ENCODE results near the gene PAPOLB. TPM values are rescaled to one million over a fixed set of nuclear protein-coding genes. Genes with fewer than 3 reads are reported as not detected.

The PAPOLB gene
- total and polyA plus RNA-seq, 10 of the 15 experiments (the other 5 are each of a cell fraction or from before 2014, with no cell fraction given) = 0.01 TPM; not detected in 9

GRCh38 chr7:4851459-4852422 is 10.1 kb downstream of the PAPOLB start:
- no peak overlapping the region for H3K27ac ChIP-seq (ENCODE audit: control insufficient read depth, insufficient read depth)
- no peak overlapping the region for H2AFZ ChIP-seq (ENCODE audit: control insufficient read depth, low read depth, low read length)
- 50% methylated on average over 6 of the region's 6 CpGs for WGBS (ENCODE audit: insufficient coverage, insufficient replicate concordance, low lambda C conversion rate, missing lambda C conversion rate)
- ATAC-seq = no peak
- in situ Hi-C loops (cut with MboI) (no loop called here), intact Hi-C loops (cut with micrococcal nuclease; ENCODE audit: unreplicated experiment) (no loop called here)
- H3K4me2 ChIP-seq (ENCODE audit: control insufficient read depth, insufficient read depth) = no peak overlapping the region
- BruUV-seq (replicated peaks) = no TSS peak
- no peak for TF ChIP-seq SRF (IDR thresholded peaks at IDR 0.05; ENCODE audit: low read depth in 2 of 2, low read length in 2 of 2)
- TF ChIP-seq LARP7 (IDR thresholded peaks at IDR 0.05) = no peak
- no peak for TF ChIP-seq SUPT20H (IDR thresholded peaks at IDR 0.05; ENCODE audit: borderline replicate concordance, control insufficient read depth, low read depth, low read length)
- no peak for TF ChIP-seq POU2F2 (IDR thresholded peaks at IDR 0.05; ENCODE audit: borderline replicate concordance, low read depth, low read length)
- TF ChIP-seq BACH1 (IDR thresholded peaks at IDR 0.05; ENCODE audit: borderline replicate concordance) = no peak
- TF ChIP-seq RAD21 (IDR thresholded peaks at IDR 0.05; ENCODE audit: insufficient read depth, low read depth, low read length) = no peak
- TF ChIP-seq RELB (IDR thresholded peaks at IDR 0.05; ENCODE audit: low read depth) = no peak
- TF ChIP-seq PBX3 (IDR thresholded peaks at IDR 0.05; ENCODE audit: insufficient replicate concordance, low read depth, low read length) = no peak
- ChIA-PET RAD21 (ENCODE audit: unreplicated experiment) (no interaction called here), CTCF (interaction anchor here (1.0 kb wide), 1 partner anchor 122 kb away, joined by 3 read pairs; no protein-coding TSS in a partner anchor), POLR2A (no interaction called here), SMC1A (ENCODE audit: uncharacterized antibody, unreplicated experiment) (no interaction called here)
- no peaks in the 10 kb centered on the region; the same call in 2 of the 3 replicates for H3K9me3 ChIP-seq (replicated peaks; ENCODE audit: control insufficient read depth, insufficient read depth, low read length)
- no peak for FAIRE-seq
- DNase-seq (ENCODE audit: low read depth, low spot score) = no peak
- H3K9ac ChIP-seq (ENCODE audit: control insufficient read depth, insufficient read depth, low read length) = no peak overlapping the region
- H3K4me3 ChIP-seq = no peak overlapping the region
- no peaks in the 10 kb centered on the region for H3K4me1 ChIP-seq (ENCODE audit: control insufficient read depth, insufficient read depth, low read length)
- H3K36me3 ChIP-seq (ENCODE audit: control insufficient read depth in 2 of 2, insufficient read depth in 2 of 2, low read length in 1 of 2) = no peaks in the 10 kb centered on the region
- H3K79me2 ChIP-seq (ENCODE audit: control insufficient read depth, insufficient read depth, low read length) = no peaks in the 10 kb centered on the region
- H3K27me3 ChIP-seq (replicated peaks in 1 of 2; ENCODE audit: control insufficient read depth in 2 of 2, insufficient read depth in 2 of 2, low read length in 1 of 2) = no peaks in the 10 kb centered on the region; a peak in 1 of 4 replicates
- H4K20me1 ChIP-seq (ENCODE audit: control insufficient read depth, insufficient read depth) = no peaks in the 10 kb centered on the region

Data from GM12878 (cell line).